HEK293T (cell line): ENCODE data around the gene AP5B1.

Experiments used
- CTCF ChIA-PET: fragments of 350-600 bp; formaldehyde crosslinking; extraction: SDS; loops from one replicate; lab custom pipeline; 2021; ENCODE audit warnings: antibody characterized with exemption, inconsistent platforms; lab: Yijun Ruan, JAX
- POLR2A ChIA-PET: fragments of 350-600 bp; formaldehyde crosslinking; extraction: SDS; loops from one replicate; lab custom pipeline; 2020; ENCODE audit warnings: antibody characterized with exemption, inconsistent platforms; lab: Yijun Ruan, JAX
- DNase-seq: peaks from one replicate; pipeline ENCODE4 v3.0.0; 2012; ENCODE audit warnings: mixed read lengths; ENCODE audit errors: extremely low spot score
- ARNT ChIP-seq: fragments of 450-650 bp; IDR thresholded peaks from 2 replicates; pipeline ENCODE4 v1.6.1; 2017; ENCODE audit warnings: mild to moderate bottlenecking
- BHLHE40 ChIP-seq: fragments of 450-650 bp; IDR thresholded peaks from 2 replicates; pipeline ENCODE4 v1.6.1; 2016; ENCODE audit warnings: mild to moderate bottlenecking, moderate library complexity, borderline replicate concordance
- CTBP1 ChIP-seq: fragments of 450-650 bp; IDR thresholded peaks from 2 replicates; pipeline ENCODE4 v1.6.1; 2016; ENCODE audit warnings: borderline replicate concordance
- ELF4 ChIP-seq: fragments of 450-650 bp; IDR thresholded peaks from 2 replicates; pipeline ENCODE4 v1.6.1; 2017; ENCODE audit warnings: antibody characterized with exemption
- FOXA1 ChIP-seq: fragments of 450-650 bp; IDR thresholded peaks from 2 replicates; pipeline ENCODE4 v1.6.1; 2016; ENCODE audit warnings: mild to moderate bottlenecking
- FOXK2 ChIP-seq: fragments of 450-650 bp; IDR thresholded peaks from 2 replicates; pipeline ENCODE4 v1.6.1; 2016; ENCODE audit warnings: mild to moderate bottlenecking
- FOXM1 ChIP-seq: fragments of 450-650 bp; IDR thresholded peaks from 2 replicates; pipeline ENCODE4 v1.6.1; 2017; ENCODE audit warnings: mild to moderate bottlenecking, borderline replicate concordance
- HDGF ChIP-seq: fragments of 450-650 bp; IDR thresholded peaks from 2 replicates; pipeline ENCODE4 v1.6.1; 2017; ENCODE audit warnings: antibody characterized with exemption, borderline replicate concordance
- L3MBTL2 ChIP-seq: fragments of 450-650 bp; conservative IDR thresholded peaks from 2 replicates; pipeline ENCODE4 v1.6.1; 2016; ENCODE audit warnings: mild to moderate bottlenecking
- LEF1 ChIP-seq: fragments of 450-650 bp; IDR thresholded peaks from 2 replicates; pipeline ENCODE4 v1.6.1; 2017; ENCODE audit warnings: mild to moderate bottlenecking, borderline replicate concordance
- SP1 ChIP-seq: fragments of 450-650 bp; IDR thresholded peaks from 2 replicates; pipeline ENCODE4 v1.6.1; 2017
- SUZ12 ChIP-seq: fragments of 450-650 bp; IDR thresholded peaks from 2 replicates; pipeline ENCODE4 v1.6.1; 2016; ENCODE audit warnings: mild to moderate bottlenecking
- TARDBP ChIP-seq: fragments of 450-650 bp; IDR thresholded peaks from 2 replicates; pipeline ENCODE4 v1.6.1; 2016
- ZNF384 ChIP-seq: fragments of 450-650 bp; IDR thresholded peaks from 2 replicates; pipeline ENCODE4 v1.6.1; 2016
- TF ChIP-seq, protein P1 (sequence below): fragments of 450-650 bp; IDR thresholded peaks from 2 replicates; pipeline ENCODE4 v1.6.1; 2016

Gene AP5B1, protein sequence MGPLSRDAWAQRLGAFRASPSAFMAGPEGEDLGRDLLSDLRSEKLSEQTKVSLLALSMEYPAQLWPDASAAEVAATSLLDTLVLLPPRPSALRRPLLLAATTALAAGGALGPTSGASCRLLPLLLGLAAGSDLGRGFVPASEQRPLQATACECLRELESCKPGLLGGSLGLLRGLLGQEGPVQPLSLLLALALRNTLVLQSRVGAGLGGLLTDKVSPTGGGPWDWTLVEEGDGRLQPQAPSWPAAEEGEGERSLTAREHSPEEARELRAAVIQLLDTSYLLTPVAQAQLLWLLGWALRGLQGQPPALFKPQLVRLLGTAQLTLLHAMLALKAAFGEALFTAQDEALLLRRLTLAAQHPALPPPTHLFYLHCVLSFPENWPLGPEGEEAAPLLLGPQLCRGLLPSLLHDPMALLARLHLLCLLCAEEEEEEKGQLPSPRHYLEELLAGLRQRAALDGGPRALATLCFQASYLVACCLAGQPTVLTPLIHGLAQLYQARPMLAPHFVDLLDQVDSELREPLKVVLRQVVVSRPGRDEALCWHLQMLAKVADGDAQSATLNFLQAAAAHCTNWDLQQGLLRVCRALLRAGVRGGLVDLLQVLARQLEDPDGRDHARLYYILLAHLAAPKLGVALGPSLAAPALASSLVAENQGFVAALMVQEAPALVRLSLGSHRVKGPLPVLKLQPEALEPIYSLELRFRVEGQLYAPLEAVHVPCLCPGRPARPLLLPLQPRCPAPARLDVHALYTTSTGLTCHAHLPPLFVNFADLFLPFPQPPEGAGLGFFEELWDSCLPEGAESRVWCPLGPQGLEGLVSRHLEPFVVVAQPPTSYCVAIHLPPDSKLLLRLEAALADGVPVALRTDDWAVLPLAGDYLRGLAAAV

DNA sequence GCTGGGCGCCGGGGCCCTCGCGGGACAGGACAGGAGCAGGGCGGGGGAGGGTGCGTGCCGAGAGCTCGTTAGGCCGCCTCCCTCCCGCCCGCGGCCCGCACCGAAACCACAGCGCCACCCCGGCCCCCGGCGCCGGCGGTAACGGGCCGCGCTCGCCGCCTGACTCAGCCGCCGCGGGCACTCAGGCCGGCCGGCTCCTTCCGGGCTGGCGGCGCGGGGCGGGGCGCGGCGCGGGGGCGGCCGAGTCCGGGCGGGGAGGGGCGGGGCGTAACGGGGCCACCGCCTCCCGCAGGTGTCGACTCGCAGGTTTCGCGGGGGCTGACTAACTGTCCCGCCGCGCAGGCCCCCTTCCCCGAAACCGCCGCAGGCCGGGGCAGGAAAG, at the start of gene AP5B1:
Gene AP5B1, minus strand, starts transcription at position 207 of the 382 bp plus-strand sequence. CDS start 385 bp downstream, outside the sequence.
- ChIA-PET CTCF (interaction anchor here (0.8 to 3.6 kb wide), 12 partner anchors 9 to 220 kb away, joined by 3 to 23 read pairs (median 7); partner anchors contain the start of gene KAT5), POLR2A (interaction anchor here (1.3 to 2.3 kb wide), 3 partner anchors 60 to 110 kb away, joined by 6 to 14 read pairs (median 9); partner anchors contain the start of genes CCDC85B, KAT5 and RNASEH2C)
- no peak for TF ChIP-seq ZNF384
- no peak for TF ChIP-seq CTBP1
- TF ChIP-seq FOXA1, result no peak
- TF ChIP-seq ARNT, result peak; percentile 88
- DNase-seq, result peak; percentile 68

DNA sequence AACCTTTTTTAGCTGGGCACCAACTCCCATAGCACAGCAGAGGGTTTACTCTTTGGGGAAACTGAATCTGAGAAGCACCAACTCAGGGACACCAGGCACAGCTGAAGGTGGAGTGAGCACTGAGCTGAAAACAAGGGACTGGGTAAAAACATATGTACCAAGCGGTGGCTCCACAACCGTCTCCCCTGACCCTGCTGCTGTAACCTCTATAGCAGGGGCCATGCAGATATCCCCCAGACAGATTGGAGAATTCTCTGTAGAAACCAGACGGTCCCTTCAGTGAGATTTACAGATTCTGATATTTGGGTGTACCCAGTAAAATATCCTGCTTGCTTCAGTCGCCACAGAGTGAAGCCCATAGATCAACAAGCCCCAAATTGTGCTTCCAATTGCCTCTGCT, 48.7 kb upstream of the AP5B1 start:
- ChIA-PET POLR2A (no interaction called here), CTCF (interaction anchor here (0.7 to 1.4 kb wide), 4 partner anchors 22 to 249 kb away, joined by 3 to 12 read pairs (median 4); partner anchors contain the start of gene KAT5)
- TF ChIP-seq BHLHE40 (no peak), SUZ12 (no peak), TARDBP (no peak), FOXK2 (no peak)
- no peak for DNase-seq

DNA sequence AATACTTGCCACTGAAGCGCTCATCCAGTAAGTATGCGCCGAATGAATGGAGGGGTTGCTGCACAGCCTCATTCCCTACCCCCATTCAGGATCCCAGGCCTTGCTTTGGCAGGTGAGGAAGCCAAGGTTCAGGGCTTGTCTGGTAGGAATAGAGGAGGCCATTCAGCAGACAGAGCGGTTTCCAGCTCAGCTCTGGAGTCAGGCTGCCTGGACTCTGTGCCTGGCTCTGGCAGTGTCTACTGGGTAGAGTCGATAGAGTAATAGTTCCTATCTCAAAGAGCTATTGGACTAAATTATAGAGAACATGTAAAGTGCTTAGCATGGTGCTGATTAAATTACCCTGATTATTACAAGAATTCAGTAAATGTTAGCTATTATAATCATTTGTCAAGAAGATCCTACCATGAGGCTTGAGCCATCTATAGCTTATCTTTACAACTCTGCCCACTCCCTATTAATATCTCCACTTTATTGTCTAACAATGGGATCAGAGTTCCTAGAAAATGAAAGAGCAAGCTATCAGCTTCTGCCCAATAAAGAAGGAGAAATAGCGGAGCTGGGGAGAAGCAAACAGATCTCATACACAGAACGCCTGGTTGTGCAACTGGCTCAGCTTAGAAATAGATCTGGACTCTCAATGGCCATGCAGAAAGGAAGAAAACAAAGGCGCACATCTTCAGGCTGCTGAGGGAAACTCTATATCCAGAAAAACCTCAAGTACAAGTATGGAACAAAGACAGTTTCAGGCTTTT, 46.4 kb upstream of the AP5B1 start:
- DNase-seq, result no peak
- TF ChIP-seq SP1, result no peak
- no peak for TF ChIP-seq BHLHE40
- no peak for TF ChIP-seq L3MBTL2
- TF ChIP-seq FOXK2, result no peak
- no peak for TF ChIP-seq HDGF
- TF ChIP-seq SUZ12, result no peak
- no peak for TF ChIP-seq TARDBP
- TF ChIP-seq ELF4, result no peak
- no peak for TF ChIP-seq LEF1
- TF ChIP-seq ZNF384, result no peak
- TF ChIP-seq, protein P1, sequence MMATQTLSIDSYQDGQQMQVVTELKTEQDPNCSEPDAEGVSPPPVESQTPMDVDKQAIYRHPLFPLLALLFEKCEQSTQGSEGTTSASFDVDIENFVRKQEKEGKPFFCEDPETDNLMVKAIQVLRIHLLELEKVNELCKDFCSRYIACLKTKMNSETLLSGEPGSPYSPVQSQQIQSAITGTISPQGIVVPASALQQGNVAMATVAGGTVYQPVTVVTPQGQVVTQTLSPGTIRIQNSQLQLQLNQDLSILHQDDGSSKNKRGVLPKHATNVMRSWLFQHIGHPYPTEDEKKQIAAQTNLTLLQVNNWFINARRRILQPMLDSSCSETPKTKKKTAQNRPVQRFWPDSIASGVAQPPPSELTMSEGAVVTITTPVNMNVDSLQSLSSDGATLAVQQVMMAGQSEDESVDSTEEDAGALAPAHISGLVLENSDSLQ, result no peak
- TF ChIP-seq FOXA1, result no peak
- no peak for TF ChIP-seq FOXM1
- ChIA-PET CTCF (interaction anchor here (0.8 to 1.6 kb wide), 4 partner anchors 8 to 161 kb away, joined by 3 to 5 read pairs (median 3); no protein-coding TSS in a partner anchor), POLR2A (interaction anchor here (0.9 to 1.3 kb wide), 6 partner anchors 31 to 164 kb away, joined by 3 to 8 read pairs (median 4); partner anchors contain the start of genes KAT5, MUS81 and RELA)

DNA sequence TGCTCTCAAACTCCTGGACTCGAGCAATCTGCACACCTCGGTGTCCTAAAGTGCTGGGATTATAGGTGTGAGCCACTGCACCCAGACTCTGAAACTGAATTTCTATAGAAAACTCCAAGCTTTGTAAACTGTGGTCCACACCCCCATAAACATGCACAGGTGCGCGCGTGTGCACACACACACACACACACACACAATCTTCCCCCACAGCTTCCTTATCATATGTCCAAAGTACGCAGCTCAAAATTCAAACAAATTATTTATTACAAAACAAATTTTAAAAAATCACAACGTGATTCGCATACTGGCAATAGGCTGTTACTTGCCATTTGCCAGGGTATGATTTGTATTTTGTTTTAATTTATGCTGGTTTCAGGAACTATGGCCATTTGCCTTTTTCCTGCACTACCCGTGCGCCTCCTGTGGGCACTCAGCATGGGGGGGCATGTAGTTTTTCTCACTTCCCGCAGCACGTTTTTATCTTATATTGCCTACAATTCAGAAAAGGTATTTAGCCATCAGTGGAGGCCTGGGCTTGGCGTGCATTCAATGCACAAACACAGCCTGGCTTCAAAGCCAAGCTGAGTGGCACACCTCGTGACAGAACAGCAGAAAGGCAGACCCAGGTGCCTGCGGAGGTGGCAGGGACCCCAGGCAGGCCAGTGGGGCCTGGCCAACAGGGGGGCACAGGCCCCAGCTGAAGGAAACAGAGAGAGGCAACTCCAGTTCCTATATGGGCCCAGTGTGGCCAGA, 42.2 kb upstream of the AP5B1 start:
- CTCF ChIA-PET, result interaction anchor here (0.7 kb wide), 2 partner anchors 11 to 205 kb away, joined by 3 to 5 read pairs; partner anchors contain the start of gene SNX32
- DNase-seq, result no peak
- TF ChIP-seq TARDBP (no peak), ELF4 (no peak), SUZ12 (no peak), LEF1 (no peak), ZNF384 (no peak), ARNT (no peak), CTBP1 (no peak), FOXA1 (no peak), BHLHE40 (no peak), FOXM1 (no peak), L3MBTL2 (no peak)
- TF ChIP-seq, protein P1, result no peak
- POLR2A ChIA-PET, result interaction anchor here (1.1 kb wide), 1 partner anchor 103 kb away, joined by 3 read pairs; no protein-coding TSS in a partner anchor

DNA sequence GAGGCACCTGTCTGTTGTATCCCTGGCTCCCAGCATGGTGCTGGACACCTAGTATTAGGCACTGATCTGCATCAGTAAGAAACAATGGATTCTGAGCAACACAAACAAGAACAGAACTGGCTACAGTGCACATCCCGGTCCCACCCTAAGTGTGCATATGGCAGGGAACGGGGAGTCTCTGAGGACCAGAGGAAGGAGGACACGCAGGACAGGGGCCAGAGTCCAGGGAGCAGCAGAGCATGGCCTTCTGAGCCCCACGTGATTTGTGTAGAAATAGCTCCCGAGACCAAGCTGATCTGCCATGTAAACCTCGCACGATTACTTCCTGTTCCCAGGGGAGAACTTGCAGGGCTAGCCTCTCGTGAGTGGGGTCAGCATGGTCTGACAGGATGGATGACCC, 40.3 kb upstream of the AP5B1 start:
- ChIA-PET CTCF (interaction anchor here (0.6 to 0.8 kb wide), 2 partner anchors 28 to 94 kb away, joined by 3 to 4 read pairs; no protein-coding TSS in a partner anchor), POLR2A (no interaction called here)
- no peak for DNase-seq
- TF ChIP-seq CTBP1 (no peak), SP1 (no peak), LEF1 (no peak), ELF4 (no peak), BHLHE40 (no peak), ZNF384 (no peak), FOXA1 (no peak), FOXK2 (no peak), FOXM1 (no peak), HDGF (no peak)
- TF ChIP-seq, protein P1, result no peak
